HepG2 (cell line): ENCODE measurements around the gene LCLAT1. TPM values are rescaled to one million over a fixed set of nuclear protein-coding genes. Genes with fewer than 3 reads are reported as not detected.
A peak's percentile ranks its signal among the peaks of the same experiment; 100 is the strongest.

Source experiments
- ATAC-seq: fragments of 200-7000 bp; cut with Tn5 transposase; 3 replicates; pipeline ENCODE4 v1.9.1; 2020; ENCODE audit warnings: mild to moderate bottlenecking, moderate library complexity
- BruUV-seq: library from RNA; stranded (reverse); fragments of 400-500 nt; replicated peaks from 2 replicates; lab custom pipeline; 2021; lab: Mats Ljungman, UMichigan
- CTCF ChIA-PET: fragments of 300-600 bp; formaldehyde crosslinking; extraction: SDS; loops from one replicate; lab custom pipeline; 2021; ENCODE audit warnings: low total read pairs, inconsistent platforms, low intra/inter-chr PET ratio; lab: Yijun Ruan, JAX
- POLR2A ChIA-PET: fragments of 350-600 bp; sonication (Branson Sonifier 250); formaldehyde crosslinking; loops from one replicate; lab custom pipeline; 2020; ENCODE audit warnings: antibody characterized with exemption, inconsistent platforms; lab: Yijun Ruan, JAX
- DNase-seq: peaks from one replicate; pipeline ENCODE4 v3.0.0-alpha.2; 2015; ENCODE audit warnings: low spot score
- FAIRE-seq: peaks from 3 replicates; lab custom pipeline; 2011; peaks lifted over from hg19 to GRCh38; lab: Jason Lieb, UNC
- H2AFZ ChIP-seq: one replicate; pipeline ENCODE4 v1.6.1; 2011; ENCODE audit warnings: low read length, inconsistent platforms
- H3K27ac ChIP-seq: fragments of 300-600 bp; 3 replicates; pipeline ENCODE4 v1.8.0; 2011; ENCODE audit warnings: mixed run types, mild to moderate bottlenecking, mixed read lengths, low read length, inconsistent platforms; ENCODE audit not compliant: insufficient read depth; ENCODE audit errors: extremely low read length
- H3K27me3 ChIP-seq, 2 experiments: fragments of 200-600 bp in 1 of 2; 2 replicates in 1 of 2; 3 replicates in 1 of 2; pipeline versions ENCODE4 v1.6.0 to v1.8.0; 2011; ENCODE audit warnings: low read length in 2 of 2, mild to moderate bottlenecking in 2 of 2, moderate library complexity in 2 of 2, inconsistent platforms in 1 of 2; ENCODE audit not compliant: insufficient read depth in 2 of 2, control insufficient read depth in 1 of 2
- H3K36me3 ChIP-seq, 2 experiments: fragments of 200-600 bp in 1 of 2; replicated peaks in 1 of 2; 2 replicates in 1 of 2; 3 replicates in 1 of 2; pipeline versions ENCODE4 v1.5.1 to v1.8.0; 2011; ENCODE audit warnings: low read length in 2 of 2, inconsistent platforms in 1 of 2; ENCODE audit not compliant: insufficient read depth in 2 of 2, control insufficient read depth in 1 of 2
- H3K4me1 ChIP-seq: 2 replicates; pipeline ENCODE4 v1.5.1; 2012; ENCODE audit warnings: low read length, inconsistent platforms; ENCODE audit not compliant: insufficient read depth
- H3K4me2 ChIP-seq: 2 replicates; pipeline ENCODE4 v1.6.0; 2011; ENCODE audit warnings: low read depth, low read length, inconsistent platforms
- H3K4me3 ChIP-seq, 3 experiments: fragments of 200-600 bp in 1 of 3; sonication (generic), shearing (Covaris generic) in 1 of 3; replicated peaks in 1 of 3; 2 replicates each; pipeline ENCODE4 v1.5.1; 2011 to 2016; ENCODE audit warnings: low read length in 3 of 3, inconsistent platforms in 2 of 3, low read depth in 2 of 3, mild to moderate bottlenecking in 2 of 3, control low read depth in 1 of 3, mixed read lengths in 1 of 3; ENCODE audit not compliant: insufficient read depth in 1 of 3
- H3K79me2 ChIP-seq: one replicate; pipeline ENCODE4 v1.6.1; 2011; ENCODE audit warnings: low read length, inconsistent platforms; ENCODE audit not compliant: insufficient read depth
- H3K9ac ChIP-seq: 2 replicates; pipeline ENCODE4 v1.6.0; 2011; ENCODE audit warnings: mild to moderate bottlenecking, low read depth, low read length, inconsistent platforms; ENCODE audit not compliant: insufficient read depth
- H3K9me3 ChIP-seq: 2 replicates; pipeline ENCODE4 v1.5.1; 2012; ENCODE audit warnings: mild to moderate bottlenecking, low read length
- H4K20me1 ChIP-seq: 2 replicates; pipeline ENCODE4 v1.6.0; 2011; ENCODE audit warnings: inconsistent platforms, mild to moderate bottlenecking, low read length, moderate library complexity; ENCODE audit not compliant: insufficient read depth
- CBX1 ChIP-seq: IDR thresholded peaks from one replicate; pipeline ENCODE4 v1.6.1; 2016; ENCODE audit warnings: antibody characterized with exemption, low read depth
- CEBPG ChIP-seq: IDR thresholded peaks from 2 replicates; pipeline ENCODE4 v1.6.1; 2016
- CREM ChIP-seq, 2 experiments: sonication (generic) in 1 of 2; formaldehyde crosslinking in 1 of 2; IDR thresholded peaks; 2 replicates each; pipeline versions ENCODE4 v1.4.0 to v1.6.1; 2016 to 2020; ENCODE audit warnings: antibody characterized with exemption in 1 of 2, mild to moderate bottlenecking in 1 of 2, missing genetic modification reagents in 1 of 2
- FOXA3 ChIP-seq: IDR thresholded peaks from 2 replicates; pipeline ENCODE4 v1.6.1; 2016; ENCODE audit warnings: missing genetic modification reagents, missing compliant biosample characterization
- MAFF ChIP-seq: IDR thresholded peaks from 2 replicates; pipeline ENCODE4 v1.6.1; 2011; ENCODE audit warnings: low read depth, low read length, improper control_type of control experiment
- PLSCR1 ChIP-seq: sonication (generic); formaldehyde crosslinking; IDR thresholded peaks from 2 replicates; pipeline ENCODE4 v1.5.0; 2020; ENCODE audit warnings: missing genetic modification reagents, mild to moderate bottlenecking, borderline replicate concordance
- SALL1 ChIP-seq: sonication (generic); formaldehyde crosslinking; IDR thresholded peaks from 2 replicates; pipeline ENCODE4 v1.8.0; 2022; ENCODE audit warnings: mild to moderate bottlenecking, missing genetic modification reagents
- TFE3 ChIP-seq: IDR thresholded peaks from 2 replicates; pipeline ENCODE4 v1.6.1; 2016
- USF2 ChIP-seq, 2 experiments: sonication (generic) in 1 of 2; formaldehyde crosslinking in 1 of 2; IDR thresholded peaks; 2 replicates each; pipeline versions ENCODE4 v1.5.1 to v1.6.1; 2011 to 2020; ENCODE audit warnings: borderline replicate concordance in 1 of 2, low read depth in 1 of 2, low read length in 1 of 2, mild to moderate bottlenecking in 1 of 2, missing genetic modification reagents in 1 of 2, moderate library complexity in 1 of 2
- XRCC5 ChIP-seq: fragments of 200-400 bp; formaldehyde crosslinking; optimal IDR thresholded peaks from 2 replicates; pipeline ENCODE3; 2017; ENCODE audit warnings: mild to moderate bottlenecking, low read length
- ZBTB1 ChIP-seq: sonication (generic); formaldehyde crosslinking; IDR thresholded peaks from 2 replicates; pipeline ENCODE4 v1.4.0; 2020; ENCODE audit warnings: missing genetic modification reagents, borderline replicate concordance
- ZFX ChIP-seq: sonication (generic); formaldehyde crosslinking; IDR thresholded peaks from 2 replicates; pipeline ENCODE4 v1.4.0; 2020; ENCODE audit warnings: mild to moderate bottlenecking, low read depth, missing genetic modification reagents, moderate library complexity
- ZNF235 ChIP-seq: sonication (generic); formaldehyde crosslinking; IDR thresholded peaks from 2 replicates; pipeline ENCODE4 v1.8.1; 2023; ENCODE audit warnings: mild to moderate bottlenecking, missing genetic modification reagents, borderline replicate concordance
- ZNF577 ChIP-seq: sonication (generic); formaldehyde crosslinking; IDR thresholded peaks from 2 replicates; pipeline ENCODE4 v1.4.0; 2020; ENCODE audit warnings: mild to moderate bottlenecking, low read depth, missing genetic modification reagents, borderline replicate concordance
- WGBS: methylation state at CpG from one replicate; pipeline ENCODE4 v1.1.6; 2017; ENCODE audit warnings: low lambda C conversion rate; 5-methylcytosine and 5-hydroxymethylcytosine counted together
- in situ Hi-C: cut with HindIII; loops from 2 replicates; pipeline ENCODE4 v1.10.0; 2017; ENCODE audit warnings: low pct_unique_long_range_greater_than_20kb; ENCODE audit not compliant: extremely low pct_ligation_motif_present
- intact Hi-C: fragments of 100-400 bp; cut with micrococcal nuclease; formaldehyde crosslinking; loops from one replicate; pipeline ENCODE4 v1.10.0; 2022; ENCODE audit not compliant: unreplicated experiment
- polyA plus RNA-seq, 8 experiments: library from polyadenylated mRNA; depleted of rRNA in 3 of 8; stranded (reverse) in 7 of 8; unstranded in 1 of 8; fragments of >200 nt; fragmentation: Illumina TruSeq in 4 of 8; extraction: Trizol in 4 of 8; gene quantifications; 2 replicates each; pipeline versions ENCODE4 v1.2.1 to v1.2.3, GENCODE V29; 2011 to 2016; ENCODE audit warnings: low read depth in 4 of 8, missing spikeins in 1 of 8, mixed read lengths in 1 of 8; ENCODE audit not compliant: insufficient read depth in 1 of 8
- total RNA-seq, 5 experiments: library from RNA; depleted of rRNA; stranded (reverse); fragments of >200 nt; fragmentation: Illumina TruSeq; extraction: Trizol; gene quantifications; 2 replicates each; pipeline ENCODE4 v1.2.3, GENCODE V29; 2016; ENCODE audit warnings: low read depth in 1 of 5

The LCLAT1 gene
- total and polyA plus RNA-seq, 2 of the 13 experiments (the other 11 are each of a cell fraction or from before 2014, with no cell fraction given), result 18.0 to 28.0 TPM

GRCh38 chr2:30414961-30415360 is 32.1 kb upstream of the LCLAT1 start:
- FAIRE-seq (peak; percentile 43), ATAC-seq (no peak), DNase-seq (no peak)
- H3K36me3 ChIP-seq, result no peaks in the 10 kb centered on the region
- in situ Hi-C loops, result no loop called here
- BruUV-seq, result no TSS peak
- no peak overlapping the region for H3K4me2 ChIP-seq
- H3K9me3 ChIP-seq, result no peaks in the 10 kb centered on the region
- H4K20me1 ChIP-seq, result no peaks in the 10 kb centered on the region
- ChIA-PET POLR2A (no interaction called here), CTCF (no interaction called here)
- 0 out of 5 replicates have a peak, but pooled peaks cover 0 to 1% of the 10 kb centered on the region in 2 experiments for H3K27me3 ChIP-seq
- WGBS, result 34% methylated on average over 2 of the region's 2 CpGs
- H3K79me2 ChIP-seq, result no peaks in the 10 kb centered on the region
- no peaks in the 10 kb centered on the region; the same call in 1 of the 2 replicates for H3K4me1 ChIP-seq
- intact Hi-C loops, result no loop called here
- no peak for TF ChIP-seq CREM (IDR thresholded peaks at IDR 0.05)
- no peak for TF ChIP-seq CREM (CRISPR knock-in tag; IDR thresholded peaks at IDR 0.05)
- no peak overlapping the region for H3K9ac ChIP-seq
- H2AFZ ChIP-seq, result no peak overlapping the region
- H3K4me3 ChIP-seq, result no peak overlapping the region
- H3K27ac ChIP-seq, result no peak overlapping the region

GRCh38 chr2:30417253-30417652 is 29.8 kb upstream of the LCLAT1 start:
- ATAC-seq, result peak; percentile 95
- Histone ChIP-seq H3K4me2 (no peak overlapping the region), H3K4me3 (no peak overlapping the region), H2AFZ (no peak overlapping the region), H4K20me1 (no peaks in the 10 kb centered on the region), H3K36me3 (no peaks in the 10 kb centered on the region), H3K27ac (no peak overlapping the region), H3K27me3 (0 out of 5 replicates have a peak, but pooled peaks cover 0 to 1% of the 10 kb centered on the region in 2 experiments), H3K9me3 (no peaks in the 10 kb centered on the region), H3K79me2 (no peaks in the 10 kb centered on the region), H3K9ac (no peak overlapping the region), H3K4me1 (no peaks in the 10 kb centered on the region; the same call in 1 of the 2 replicates)
- no peak for DNase-seq
- peak; percentile 46 for FAIRE-seq
- intact Hi-C loops, result no loop called here
- POLR2A ChIA-PET, result no interaction called here
- 24% methylated on average over 3 of the region's 3 CpGs for WGBS
- no TSS peak for BruUV-seq
- in situ Hi-C loops, result no loop called here
- CTCF ChIA-PET, result no interaction called here
- no peak for TF ChIP-seq PLSCR1 (CRISPR knock-in tag)
- TF ChIP-seq CBX1, result no peak
- peak; percentile 27; the same call in 1 of the 2 replicates for TF ChIP-seq FOXA3
- TF ChIP-seq ZNF577 (CRISPR knock-in tag), result no peak
- TF ChIP-seq TFE3 (CRISPR knock-in tag), result peak; percentile 88
- no peak for TF ChIP-seq ZBTB1 (CRISPR knock-in tag)
- no peak for TF ChIP-seq XRCC5
- 0 out of 2 replicates have a peak, but pooled peaks have one; percentile 20 for TF ChIP-seq ZFX
- peak; percentile 57 for TF ChIP-seq CEBPG (CRISPR knock-in tag)
- peak; percentile 44 for TF ChIP-seq USF2 (IDR thresholded peaks at IDR 0.05; ENCODE audit: low read depth, low read length)
- peak; percentile 72; the same call in 1 of the 2 replicates for TF ChIP-seq USF2 (CRISPR knock-in tag; IDR thresholded peaks at IDR 0.05; ENCODE audit: borderline replicate concordance)
- TF ChIP-seq ZNF235, result no peak
- TF ChIP-seq SALL1 (CRISPR knock-in tag), result 0 out of 2 replicates have a peak, but pooled peaks have one; percentile 15
- TF ChIP-seq MAFF, result no peak
